NCI-H2081 (cell line): Measurements from ENCODE around the gene MKNK1.

Experiments used
- DNase-seq, 2 experiments: peaks; one replicate each; lab custom pipeline; 2025; lab: John Stamatoyannopoulos, UW

MKNK1 gene

GRCh38 chr1:46558141-46558963 lies 45.7 kb downstream of the MKNK1 start:
- DNase-seq = peak in 1 of 2 experiments; percentile 30

- no peak for DNase-seq
Observed at GRCh38 chr1:46557403-46557802, 46.7 kb downstream of the MKNK1 start.

GRCh38 chr1:46556822-46557221 lies 47.2 kb downstream of the MKNK1 start:
- no peak for DNase-seq

GRCh38 chr1:46555826-46556619 lies 48.0 kb downstream of the MKNK1 start:
- DNase-seq = no peak

- peak in 1 of 2 experiments; percentile 11 for DNase-seq
Observed at GRCh38 chr1:46554597-46555381, 49.3 kb downstream of the MKNK1 start.

GRCh38 chr1:46554236-46554596 lies 49.9 kb downstream of the MKNK1 start:
- no peak for DNase-seq

- no peak for DNase-seq
Observed at GRCh38 chr1:46553506-46553905, 50.6 kb downstream of the MKNK1 start.

GRCh38 chr1:46552357-46553237 lies 51.5 kb downstream of the MKNK1 start:
- no peak for DNase-seq

GRCh38 chr1:46551597-46552095 lies 52.4 kb downstream of the MKNK1 start, which contains the start of gene KNCN:
Gene KNCN (minus strand): TSS chr1:46551647. CDS start chr1:46551215, 432 bp downstream.
- no peak for DNase-seq

- DNase-seq = no peak
Observed at GRCh38 chr1:46550751-46551231, 53.3 kb downstream of the MKNK1 start.

GRCh38 chr1:46549697-46550681 lies 54.1 kb downstream of the MKNK1 start:
- peak; percentile 14 to 20 for DNase-seq

GRCh38 chr1:46547481-46548383 lies 56.3 kb downstream of the MKNK1 start:
- peak in 1 of 2 experiments; percentile 30 for DNase-seq

GRCh38 chr1:46546210-46546609 lies 57.9 kb downstream of the MKNK1 start:
- no peak for DNase-seq

GRCh38 chr1:46545784-46546183 lies 58.3 kb downstream of the MKNK1 start:
- DNase-seq = no peak

GRCh38 chr1:46544561-46545240 lies 59.4 kb downstream of the MKNK1 start:
- DNase-seq = no peak

GRCh38 chr1:46543761-46544560 lies 60.1 kb downstream of the MKNK1 start:
- DNase-seq = no peak

- DNase-seq = no peak
Observed at GRCh38 chr1:46543382-46543760, 60.7 kb downstream of the MKNK1 start.
